ENCODE data around the gene C17orf50.

The C17orf50 gene

DNA sequence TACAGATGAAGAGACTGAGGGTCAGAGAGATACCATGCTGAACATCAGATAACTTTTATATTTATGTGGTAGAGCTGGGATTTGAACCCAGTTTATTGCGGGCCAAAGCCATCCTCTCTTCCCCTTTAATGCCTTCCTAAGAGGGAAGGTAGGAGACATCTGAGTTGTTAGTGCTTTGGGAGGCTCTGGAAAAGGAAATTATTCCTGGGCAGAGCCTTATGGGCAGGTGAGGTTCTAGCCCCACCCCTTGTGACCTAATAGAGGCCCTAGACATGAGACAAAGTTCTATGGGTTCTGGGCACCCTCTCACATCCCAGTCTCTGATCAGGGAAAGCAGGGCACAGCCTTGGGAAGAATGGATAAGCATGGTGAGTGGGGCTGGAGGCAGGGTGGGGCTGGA, at the start of gene C17orf50:
C17orf50 (plus strand) TSS at position 301 of the 400 bp plus-strand sequence; CDS start at position 356, 55 bp downstream.
- DNase-seq (ENCODE audit: low read depth): no peak
- TF ChIP-seq, protein P1, sequence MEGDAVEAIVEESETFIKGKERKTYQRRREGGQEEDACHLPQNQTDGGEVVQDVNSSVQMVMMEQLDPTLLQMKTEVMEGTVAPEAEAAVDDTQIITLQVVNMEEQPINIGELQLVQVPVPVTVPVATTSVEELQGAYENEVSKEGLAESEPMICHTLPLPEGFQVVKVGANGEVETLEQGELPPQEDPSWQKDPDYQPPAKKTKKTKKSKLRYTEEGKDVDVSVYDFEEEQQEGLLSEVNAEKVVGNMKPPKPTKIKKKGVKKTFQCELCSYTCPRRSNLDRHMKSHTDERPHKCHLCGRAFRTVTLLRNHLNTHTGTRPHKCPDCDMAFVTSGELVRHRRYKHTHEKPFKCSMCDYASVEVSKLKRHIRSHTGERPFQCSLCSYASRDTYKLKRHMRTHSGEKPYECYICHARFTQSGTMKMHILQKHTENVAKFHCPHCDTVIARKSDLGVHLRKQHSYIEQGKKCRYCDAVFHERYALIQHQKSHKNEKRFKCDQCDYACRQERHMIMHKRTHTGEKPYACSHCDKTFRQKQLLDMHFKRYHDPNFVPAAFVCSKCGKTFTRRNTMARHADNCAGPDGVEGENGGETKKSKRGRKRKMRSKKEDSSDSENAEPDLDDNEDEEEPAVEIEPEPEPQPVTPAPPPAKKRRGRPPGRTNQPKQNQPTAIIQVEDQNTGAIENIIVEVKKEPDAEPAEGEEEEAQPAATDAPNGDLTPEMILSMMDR (conservative IDR thresholded peaks at IDR 0.05; ENCODE audit: low read length): no peak
- H3K4me3 ChIP-seq (ENCODE audit: low read length): no peak within 1 kb of the TSS

DNA sequence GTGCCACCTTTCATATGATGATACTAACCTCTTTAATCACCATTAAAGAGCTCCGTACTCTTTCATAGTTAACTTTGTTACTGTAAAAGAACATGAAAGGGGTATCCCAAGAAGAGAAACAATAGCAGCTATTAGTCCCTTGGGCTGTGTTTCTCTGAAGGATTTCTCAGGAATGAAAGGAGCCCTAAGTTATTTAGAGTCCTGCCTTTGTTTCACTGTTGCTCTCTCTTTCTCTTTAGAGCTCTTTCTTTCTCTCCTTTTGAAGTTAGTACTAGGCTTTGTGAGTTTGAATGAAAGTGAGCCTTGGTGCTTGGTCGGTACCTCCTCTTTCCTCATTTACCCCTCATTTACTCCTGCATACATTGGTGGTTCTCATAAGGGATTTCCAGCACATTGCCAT, 49.7 kb upstream of the C17orf50 start:
- TF ChIP-seq, protein P1 (conservative IDR thresholded peaks at IDR 0.05; ENCODE audit: low read length): no peak
- DNase-seq (ENCODE audit: low read depth): no peak
- H3K4me3 ChIP-seq (ENCODE audit: low read length): no peak overlapping the region

DNA sequence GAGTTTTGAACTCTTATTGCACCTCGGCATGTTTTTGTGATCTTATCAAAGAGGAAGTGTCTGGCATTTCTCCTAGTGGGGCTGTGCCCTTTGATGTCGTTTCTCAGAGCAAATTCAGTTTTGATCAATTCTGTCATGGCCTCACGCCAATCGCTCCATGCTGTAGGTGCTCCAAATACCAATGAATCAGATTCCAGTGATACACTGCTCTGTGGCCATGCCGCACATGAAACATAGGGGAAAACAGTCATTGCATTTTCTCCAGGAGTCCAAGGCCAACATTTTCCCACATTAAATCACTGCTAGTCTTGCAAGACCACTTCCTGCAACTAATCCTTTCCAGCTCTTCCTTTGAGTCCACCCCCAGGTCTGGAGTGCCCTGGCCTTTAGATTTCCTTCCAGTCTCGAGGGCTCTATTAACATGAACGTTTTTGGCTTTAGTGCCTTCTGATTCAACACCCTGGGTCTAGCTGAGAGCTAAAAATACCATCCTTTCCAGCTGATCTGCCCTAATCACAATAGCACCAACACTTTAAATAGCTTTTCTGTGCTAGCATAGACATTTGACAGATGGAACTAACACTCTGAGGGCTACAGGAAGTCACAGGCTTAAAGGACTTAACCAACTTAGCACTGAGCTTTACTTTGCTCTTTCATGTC, 47.5 kb upstream of the C17orf50 start:
- no peak overlapping the region for H3K4me3 ChIP-seq (ENCODE audit: low read length)
- DNase-seq (ENCODE audit: low read depth): peak; percentile 97
- TF ChIP-seq, protein P1 (conservative IDR thresholded peaks at IDR 0.05; ENCODE audit: low read length): no peak

DNA sequence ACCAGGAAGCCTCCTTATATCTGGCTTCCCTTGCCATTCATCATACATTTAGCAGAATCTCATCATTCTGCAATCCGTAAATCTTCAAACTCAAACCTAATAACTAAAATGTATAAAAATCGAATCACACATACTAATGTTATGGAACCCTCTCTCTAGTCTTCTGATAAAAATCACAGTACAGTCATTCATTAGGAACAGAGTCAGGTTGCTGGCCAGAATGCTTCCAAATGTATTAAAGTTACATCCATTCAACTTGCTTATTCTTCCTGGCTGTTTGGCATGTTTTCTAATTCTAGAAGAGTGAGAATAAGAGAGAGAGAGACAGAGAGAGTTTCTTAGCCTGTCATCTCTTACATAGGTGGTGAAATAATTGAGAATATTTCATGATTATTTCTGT, 45.7 kb upstream of the C17orf50 start:
- TF ChIP-seq, protein P1 (conservative IDR thresholded peaks at IDR 0.05; ENCODE audit: low read length): no peak
- DNase-seq (ENCODE audit: low read depth): no peak
- no peak overlapping the region for H3K4me3 ChIP-seq (ENCODE audit: low read length)

DNA sequence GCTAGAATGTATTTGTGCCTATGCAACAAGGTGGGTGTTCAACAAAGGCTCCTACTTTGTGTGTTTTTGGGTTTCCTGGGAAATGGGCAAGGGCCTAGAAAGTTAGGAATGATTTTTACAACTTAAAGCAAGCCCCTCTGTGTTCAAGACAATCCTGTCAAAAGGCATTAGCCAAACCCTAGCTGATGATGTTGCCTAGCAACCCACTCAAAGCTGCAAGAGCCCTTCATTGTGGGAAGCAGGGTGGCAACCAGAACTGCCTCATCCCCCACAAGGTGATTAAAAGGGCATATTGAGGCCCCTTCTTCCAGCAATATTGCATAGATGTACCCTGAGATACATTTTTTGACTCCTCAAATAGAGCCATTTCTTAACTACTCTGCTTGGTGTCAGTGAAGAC, 45.3 kb upstream of the C17orf50 start:
- DNase-seq (ENCODE audit: low read depth): no peak
- TF ChIP-seq, protein P1 (conservative IDR thresholded peaks at IDR 0.05; ENCODE audit: low read length): no peak
- no peak overlapping the region for H3K4me3 ChIP-seq (ENCODE audit: low read length)

DNA sequence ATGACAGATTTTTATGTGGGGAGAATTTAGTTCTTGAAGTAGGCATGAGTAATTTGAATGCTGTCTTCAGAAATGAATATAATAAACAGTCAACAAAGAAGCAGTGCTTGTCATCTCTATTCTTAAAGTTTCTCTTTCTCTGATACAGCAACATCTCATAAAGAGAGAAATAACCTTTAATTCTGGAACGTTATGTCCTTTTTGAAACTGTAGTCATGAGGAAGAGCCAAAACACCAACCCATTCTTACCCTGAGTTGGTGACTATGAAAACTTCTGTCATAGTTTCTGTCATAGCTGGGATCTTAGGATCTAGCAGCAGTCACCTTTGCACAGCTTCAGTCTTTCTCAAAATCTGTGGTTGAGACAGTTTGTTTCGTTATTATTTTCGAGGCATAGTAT, 44.5 kb upstream of the C17orf50 start:
- no peak overlapping the region for H3K4me3 ChIP-seq (ENCODE audit: low read length)
- DNase-seq (ENCODE audit: low read depth): no peak
- TF ChIP-seq, protein P1 (conservative IDR thresholded peaks at IDR 0.05; ENCODE audit: low read length): no peak

DNA sequence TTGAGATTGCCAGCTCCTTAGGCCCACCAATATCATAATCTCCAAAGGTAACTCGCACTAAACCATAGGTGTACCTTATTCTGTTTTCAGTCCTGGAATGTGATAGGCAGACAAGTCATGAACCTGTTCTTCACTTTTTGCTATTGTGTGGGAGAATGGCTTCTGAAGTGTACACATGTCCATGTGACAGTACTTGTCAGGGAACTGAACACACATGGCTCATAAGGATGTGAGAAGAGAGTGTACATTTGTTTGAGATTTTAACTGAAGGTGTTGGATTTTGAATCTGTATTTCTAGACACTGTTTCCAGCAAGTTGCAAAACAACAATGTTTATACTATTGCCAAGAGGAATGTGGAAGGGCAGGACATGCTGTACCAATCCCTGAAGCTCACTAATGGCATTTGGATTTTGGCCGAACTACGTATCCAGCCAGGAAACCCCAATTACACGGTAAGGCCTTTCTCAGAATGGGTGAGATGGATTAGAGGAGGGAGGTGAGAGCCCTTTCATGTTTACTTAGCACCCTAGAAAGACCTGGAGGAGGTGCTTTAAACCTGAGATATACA, 43.7 kb upstream of the C17orf50 start:
- H3K4me3 ChIP-seq (ENCODE audit: low read length): no peak overlapping the region
- TF ChIP-seq, protein P1 (conservative IDR thresholded peaks at IDR 0.05; ENCODE audit: low read length): no peak
- DNase-seq (ENCODE audit: low read depth): peak; percentile 67

Measured in AG10803 (cell line).